NOMO-1 (cell line): ENCODE results near the gene PAPPA.

Experiments
- DNase-seq, 2 experiments: peaks; one replicate each; lab custom pipeline; 2025; ENCODE audit not compliant: unreplicated experiment in 2 of 2; lab: John Stamatoyannopoulos, UW

Gene PAPPA

DNA sequence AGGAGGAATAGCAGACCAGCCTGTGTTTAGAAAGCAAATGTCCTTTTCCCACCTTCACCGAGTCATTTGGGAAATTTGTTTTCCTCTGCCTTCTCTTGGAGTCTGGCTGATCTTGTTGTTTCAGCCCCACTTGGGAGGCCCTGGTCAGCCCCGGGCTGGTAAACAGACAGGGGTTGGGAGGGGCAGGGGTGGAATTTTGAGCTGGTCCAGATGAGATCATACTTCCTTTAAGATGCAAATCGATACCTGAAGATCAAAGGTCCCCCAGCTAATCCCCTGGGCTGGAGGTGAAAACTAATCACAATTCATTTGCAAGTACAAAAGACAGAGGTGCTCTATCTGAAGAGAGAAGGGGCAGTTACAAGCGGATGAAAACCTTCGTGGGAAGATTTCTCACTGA lies 118.4 kb downstream of the PAPPA start:
- no peak for DNase-seq

DNA sequence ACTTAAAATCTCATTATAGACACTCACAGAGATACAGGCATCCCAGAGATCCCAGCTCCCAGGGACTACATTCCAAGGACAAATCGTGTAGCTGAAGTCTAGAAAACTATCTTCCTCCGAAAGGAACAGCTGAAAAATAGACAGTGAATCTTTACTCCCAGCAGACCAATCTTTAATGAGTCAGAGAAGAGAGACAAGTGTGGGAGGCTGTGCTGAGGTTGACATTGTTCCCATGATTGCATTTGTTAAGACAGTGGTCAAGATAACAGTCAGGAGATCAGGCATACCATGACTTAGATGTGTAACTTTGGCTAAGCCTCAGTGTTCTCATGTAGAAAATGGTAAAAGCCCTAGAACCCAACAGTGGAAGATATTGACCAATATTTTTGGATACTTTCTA lies 120.7 kb downstream of the PAPPA start:
- DNase-seq, result no peak

- no peak for DNase-seq
Measured at GRCh38 chr9:116275418-116276195, 122.0 kb downstream of the PAPPA start.

DNA sequence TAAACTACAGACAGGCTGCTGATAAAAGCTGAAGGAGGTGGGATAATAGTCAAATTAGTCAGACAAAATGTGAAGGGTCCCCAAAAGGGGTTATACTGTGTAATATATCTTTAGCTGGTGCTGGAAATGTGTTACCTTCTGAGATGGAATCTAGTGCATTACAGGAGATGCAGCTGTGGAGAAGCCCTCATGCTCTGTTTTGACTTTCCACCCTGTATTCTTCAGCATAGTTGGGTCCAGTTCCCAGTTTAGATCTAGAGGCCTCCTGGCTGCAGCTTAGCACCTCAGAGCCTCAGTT lies 122.6 kb downstream of the PAPPA start:
- DNase-seq, result no peak

GRCh38 chr9:116276651-116277121 lies 123.1 kb downstream of the PAPPA start:
- DNase-seq, result no peak

- DNase-seq, result no peak
Measured at GRCh38 chr9:116278326-116278725, 124.7 kb downstream of the PAPPA start.

DNA sequence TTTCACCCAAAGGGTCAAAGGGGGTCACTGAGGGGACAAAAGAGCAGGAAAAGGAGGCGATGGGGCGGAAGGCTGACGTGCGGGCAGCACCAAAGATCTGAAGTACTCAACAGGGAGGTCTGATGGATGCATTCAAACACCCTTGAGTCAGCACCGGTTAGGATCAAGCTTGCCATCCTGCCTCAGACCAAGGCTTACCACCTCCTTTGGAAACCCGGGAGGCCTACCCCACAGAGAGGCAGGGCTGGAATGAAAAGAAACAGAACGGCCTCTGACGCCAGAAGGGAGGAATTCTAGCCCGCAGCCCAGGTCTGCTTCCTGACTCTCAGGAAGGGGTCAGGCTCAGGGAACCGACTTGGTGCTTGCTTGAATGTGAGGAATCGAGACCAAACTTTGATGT lies 125.6 kb downstream of the PAPPA start:
- DNase-seq, result no peak

DNA sequence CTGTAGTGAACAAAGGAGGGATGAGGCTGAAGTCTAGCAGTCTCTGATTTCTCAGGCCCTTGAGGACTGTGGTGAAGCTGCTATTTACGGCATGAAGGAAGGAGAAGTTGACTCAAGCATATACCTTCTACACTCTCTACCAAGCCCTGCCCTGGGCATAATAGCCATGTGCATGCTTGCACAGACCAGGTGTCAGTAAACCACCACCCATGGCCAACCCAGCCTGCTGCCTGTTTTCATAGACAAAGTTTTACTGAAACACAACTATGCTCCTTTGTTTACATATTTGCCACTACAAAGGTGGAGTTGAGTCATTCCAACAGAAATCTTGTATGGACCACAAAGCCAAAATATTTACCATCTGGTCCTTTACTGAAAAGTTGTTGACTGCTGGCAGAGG lies 126.9 kb downstream of the PAPPA start:
- DNase-seq, result no peak

- no peak for DNase-seq
Measured at GRCh38 chr9:116282597-116282996, 129.0 kb downstream of the PAPPA start.

- DNase-seq, result no peak
Measured at GRCh38 chr9:116284518-116284917, 130.9 kb downstream of the PAPPA start.

DNA sequence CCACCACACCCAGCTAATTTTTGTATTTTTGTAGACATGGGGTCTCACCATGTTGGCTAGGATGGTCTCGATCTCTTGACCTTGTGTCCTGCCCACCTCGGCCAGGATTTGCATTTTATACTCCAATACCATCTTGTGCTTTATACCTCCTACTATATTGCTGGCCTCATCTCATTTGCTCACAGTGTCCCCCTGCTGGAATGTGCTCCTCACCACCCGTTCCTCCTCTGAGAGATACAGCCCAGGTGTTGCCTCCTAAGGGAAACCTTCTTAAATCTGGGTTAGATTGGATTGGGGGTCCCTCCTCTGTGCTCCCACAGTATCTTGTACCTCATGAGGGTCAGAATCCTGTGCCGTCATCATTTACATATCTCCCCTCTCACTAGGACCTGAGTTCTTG lies 131.7 kb downstream of the PAPPA start:
- no peak for DNase-seq

DNA sequence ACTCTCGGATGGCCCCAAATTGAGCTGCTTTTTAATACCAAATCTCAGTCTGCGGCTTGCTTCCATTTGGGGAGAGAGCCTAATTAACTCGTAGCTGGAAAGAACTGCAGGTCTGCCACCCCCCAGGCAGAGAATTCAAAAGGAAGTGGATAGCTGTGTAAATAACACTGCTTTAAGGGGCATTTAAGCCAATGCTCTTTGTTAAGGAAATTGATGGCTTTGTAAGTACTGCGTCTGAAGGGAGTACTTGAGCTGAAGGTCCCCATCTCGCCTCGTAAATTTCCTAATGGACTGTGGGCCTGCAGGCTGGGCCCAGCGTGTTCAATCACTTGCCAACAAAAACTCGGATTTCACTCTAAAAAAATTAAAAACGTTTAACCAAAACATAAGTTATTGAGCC lies 132.7 kb downstream of the PAPPA start:
- no peak for DNase-seq

GRCh38 chr9:116287721-116288120 lies 134.1 kb downstream of the PAPPA start:
- no peak for DNase-seq

- DNase-seq, result no peak
Measured at GRCh38 chr9:116288658-116289057, 135.1 kb downstream of the PAPPA start.

- DNase-seq, result no peak
Measured at GRCh38 chr9:116297346-116297745, 143.8 kb downstream of the PAPPA start.

DNA sequence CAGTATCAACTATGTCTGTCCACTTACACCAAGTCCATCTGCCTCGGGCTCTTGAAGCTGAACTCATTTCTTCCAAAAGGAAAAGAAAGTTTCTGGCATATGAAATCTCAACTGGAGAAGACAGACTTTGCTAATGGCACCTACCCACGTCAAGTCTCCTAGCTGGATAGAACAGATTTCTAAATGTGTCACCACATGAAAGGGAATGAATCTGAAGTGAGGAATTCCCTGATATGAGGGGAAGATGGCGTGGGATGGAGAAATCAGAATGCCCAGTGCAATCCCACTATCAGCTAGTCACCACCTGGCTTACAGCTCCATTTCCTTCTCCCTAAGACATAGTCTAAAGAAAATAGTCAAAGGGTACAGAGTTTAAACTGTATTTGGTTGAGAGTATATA lies 144.7 kb downstream of the PAPPA start:
- no peak for DNase-seq

DNA sequence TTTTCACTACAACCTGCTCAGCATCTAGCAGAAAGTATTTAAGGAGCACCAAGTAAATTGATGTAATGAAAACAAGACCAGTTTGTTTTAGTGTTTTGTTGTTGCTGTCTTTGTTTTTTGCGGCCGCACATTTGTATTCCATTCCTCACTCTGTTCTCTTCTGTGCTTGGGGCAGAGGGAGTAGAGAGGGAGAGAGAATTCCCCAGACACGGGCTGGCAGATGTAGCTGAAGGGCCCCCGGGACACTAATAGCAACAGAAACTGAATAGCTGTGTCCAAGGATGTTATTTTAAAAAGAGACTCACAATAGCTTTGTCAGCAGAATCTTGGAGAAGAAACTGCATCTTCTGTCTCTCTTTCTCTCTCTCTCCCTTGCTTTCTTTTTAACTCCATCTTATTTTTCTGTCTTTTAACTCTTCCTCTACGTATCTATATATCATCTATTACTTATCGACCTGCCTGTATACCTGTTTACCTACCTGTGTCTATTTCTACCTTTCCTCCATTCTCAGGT lies 145.3 kb downstream of the PAPPA start:
- no peak for DNase-seq

GRCh38 chr9:116300360-116300870 lies 146.8 kb downstream of the PAPPA start:
- no peak for DNase-seq

DNA sequence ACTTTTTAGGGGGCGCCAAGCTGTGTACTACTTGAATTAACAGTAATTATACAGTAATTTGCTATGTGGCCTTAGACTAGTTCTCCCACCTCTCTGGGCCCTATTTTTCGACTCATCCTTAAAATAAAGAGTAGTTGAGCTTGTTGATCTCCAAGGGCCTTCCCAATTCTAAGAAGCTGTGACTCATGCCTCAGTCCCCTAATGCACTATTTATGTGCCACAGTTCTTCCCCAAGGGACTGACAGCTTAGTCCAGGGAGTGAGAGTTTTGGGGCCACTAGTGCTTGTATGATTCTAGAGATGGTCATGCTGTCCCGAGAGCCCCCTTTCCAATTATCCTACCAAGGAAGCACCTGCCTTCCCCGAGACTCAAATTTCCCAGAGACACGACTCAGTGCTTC lies 149.7 kb downstream of the PAPPA start:
- no peak for DNase-seq

GRCh38 chr9:116303886-116304538 lies 150.4 kb downstream of the PAPPA start:
- no peak for DNase-seq

GRCh38 chr9:116304761-116305160 lies 151.2 kb downstream of the PAPPA start:
- DNase-seq, result no peak

DNA sequence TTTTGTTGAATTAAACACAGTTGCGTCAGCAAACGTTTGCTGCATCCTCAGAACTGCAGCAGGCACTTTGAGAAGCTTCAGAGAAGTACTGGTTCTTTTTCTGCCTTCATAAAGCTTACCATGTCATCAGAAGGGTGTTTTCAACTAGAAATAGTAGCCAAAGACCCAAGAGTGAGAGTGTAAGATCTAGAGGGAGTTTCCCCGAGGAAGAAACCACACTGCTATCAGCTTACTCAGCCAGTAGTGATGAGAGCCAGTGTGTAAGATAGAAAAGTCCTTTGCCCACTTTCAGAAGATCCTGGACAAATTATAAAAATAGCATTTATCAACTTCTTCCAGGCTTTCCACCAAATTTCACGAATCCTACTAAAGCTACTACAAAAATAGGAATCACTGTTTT lies 154.5 kb downstream of the PAPPA start:
- no peak for DNase-seq
